SK-N-SH (cell line): ENCODE data around the gene PTK6. TPM values are rescaled to one million over a fixed set of nuclear protein-coding genes. Genes with fewer than 3 reads are reported as not detected.
A peak's percentile ranks its signal among the peaks of the same experiment; 100 is the strongest.

Experiments
- CTCF ChIA-PET: fragments of 300-600, 350-600 bp; formaldehyde crosslinking; extraction: SDS; loops from one replicate; lab custom pipeline; 2021; lab: Yijun Ruan, JAX
- POLR2A ChIA-PET: fragments of 350-600 bp; sonication (Branson Sonifier 250); formaldehyde crosslinking; extraction: SDS; loops from one replicate; lab custom pipeline; 2020; ENCODE audit warnings: antibody characterized with exemption, inconsistent platforms; lab: Yijun Ruan, JAX
- DNase-seq: peaks from one replicate; pipeline ENCODE4 v3.0.0; 2012
- H2AFZ ChIP-seq: fragments of 200-600 bp; sonication (generic); 2 replicates; pipeline ENCODE4 v1.8.1; 2016; ENCODE audit warnings: antibody characterized with exemption, mild to moderate bottlenecking, low read depth
- H3F3A ChIP-seq: fragments of 200-600 bp; sonication (generic); replicated peaks from 2 replicates; pipeline ENCODE3; 2016; ENCODE audit warnings: antibody characterized with exemption, mild to moderate bottlenecking; ENCODE audit not compliant: insufficient read depth
- H3K27ac ChIP-seq, 2 experiments: fragments of 200-500 bp in 1 of 2; fragments of 200-600 bp in 1 of 2; sonication (Bioruptor generic) in 1 of 2; sonication (generic), shearing (Covaris generic) in 1 of 2; 2 replicates each; pipeline versions ENCODE4 v1.5.1 to v1.6.1; 2014 to 2016; ENCODE audit warnings: low read depth in 2 of 2, inconsistent platforms in 1 of 2, low read length in 1 of 2, mild to moderate bottlenecking in 1 of 2, mixed read lengths in 1 of 2
- H3K27me3 ChIP-seq: fragments of 200-600 bp; sonication (generic), shearing (Covaris generic); 2 replicates; pipeline ENCODE4 v1.6.1; 2016; ENCODE audit warnings: mixed run types; ENCODE audit not compliant: insufficient read depth
- H3K36me3 ChIP-seq, 2 experiments: fragments of 200-500 bp in 1 of 2; fragments of 200-600 bp in 1 of 2; sonication (Bioruptor generic) in 1 of 2; sonication (generic) in 1 of 2; replicated peaks in 1 of 2; 2 replicates each; pipeline versions ENCODE3 to v1.5.1; 2014 to 2016; ENCODE audit warnings: low read length in 1 of 2, mild to moderate bottlenecking in 1 of 2; ENCODE audit not compliant: insufficient read depth in 2 of 2, control insufficient read depth in 1 of 2
- H3K4me1 ChIP-seq, 2 experiments: fragments of 200-500 bp in 1 of 2; fragments of 200-600 bp in 1 of 2; sonication (Bioruptor generic) in 1 of 2; sonication (generic), shearing (Covaris generic) in 1 of 2; 2 replicates each; pipeline versions ENCODE4 v1.5.1 to v1.6.1; 2014 to 2016; ENCODE audit warnings: low read depth in 1 of 2, low read length in 1 of 2, mixed run types in 1 of 2; ENCODE audit not compliant: insufficient read depth in 2 of 2, control insufficient read depth in 1 of 2
- H3K4me2 ChIP-seq: fragments of 200-600 bp; sonication (generic), shearing (Covaris generic); 2 replicates; pipeline ENCODE4 v1.6.1; 2017; ENCODE audit warnings: mixed run types
- H3K4me3 ChIP-seq, 2 experiments: fragments of 200-500 bp in 1 of 2; fragments of 200-600 bp in 1 of 2; sonication (Bioruptor generic) in 1 of 2; sonication (generic), shearing (Covaris generic) in 1 of 2; 2 replicates each; pipeline versions ENCODE4 v1.5.1 to v1.8.1; 2014 to 2016; ENCODE audit warnings: low read depth in 2 of 2, inconsistent platforms in 1 of 2, low read length in 1 of 2, mild to moderate bottlenecking in 1 of 2, mixed read lengths in 1 of 2, moderate library complexity in 1 of 2
- H3K79me2 ChIP-seq: fragments of 200-600 bp; sonication (generic); 2 replicates; pipeline ENCODE4 v1.8.1; 2017; ENCODE audit warnings: mild to moderate bottlenecking; ENCODE audit not compliant: insufficient read depth
- H3K9ac ChIP-seq: fragments of 200-600 bp; sonication (generic); 2 replicates; pipeline ENCODE4 v1.6.1; 2017; ENCODE audit warnings: mixed run types
- H3K9me2 ChIP-seq: fragments of 200-600 bp; sonication (generic); 2 replicates; pipeline ENCODE4 v1.6.1; 2017; ENCODE audit warnings: mixed run types
- H3K9me3 ChIP-seq: fragments of 200-600 bp; sonication (generic); 2 replicates; pipeline ENCODE4 v1.6.1; 2017; ENCODE audit warnings: mixed run types, mild to moderate bottlenecking, moderate library complexity
- H4K20me1 ChIP-seq: fragments of 200-600 bp; sonication (generic); 2 replicates; pipeline ENCODE4 v1.6.1; 2017; ENCODE audit warnings: mild to moderate bottlenecking, mixed run types; ENCODE audit not compliant: insufficient read depth
- CTCF ChIP-seq: fragments of 200-600 bp; sonication (generic); IDR thresholded peaks from 2 replicates; pipeline ENCODE4 v1.6.1; 2017; ENCODE audit warnings: antibody characterized with exemption, mild to moderate bottlenecking, moderate library complexity
- FOSL2 ChIP-seq: IDR thresholded peaks from 2 replicates; pipeline ENCODE4 v1.4.0; 2012; ENCODE audit warnings: low read depth, mild to moderate bottlenecking, moderate library complexity, borderline replicate concordance
- FOXM1 ChIP-seq: IDR thresholded peaks from 2 replicates; pipeline ENCODE4 v1.4.0; 2012; ENCODE audit warnings: low read depth, mild to moderate bottlenecking
- MXI1 ChIP-seq: IDR thresholded peaks from 2 replicates; pipeline ENCODE4 v1.6.1; 2012; ENCODE audit warnings: mild to moderate bottlenecking, low read depth, low read length, improper control_type of control experiment
- REST ChIP-seq: IDR thresholded peaks from 2 replicates; pipeline ENCODE4 v1.6.1; 2012; ENCODE audit warnings: mild to moderate bottlenecking, low read depth, low read length, moderate library complexity
- RXRA ChIP-seq: IDR thresholded peaks from 2 replicates; pipeline ENCODE4 v1.4.0; 2012; ENCODE audit warnings: low read depth, mild to moderate bottlenecking, borderline replicate concordance
- USF2 ChIP-seq: fragments of 150-350 bp; IDR thresholded peaks from 2 replicates; pipeline ENCODE4 v1.6.1; 2017; ENCODE audit warnings: antibody characterized with exemption, low read length, low read depth, borderline replicate concordance
- ZBTB33 ChIP-seq: IDR thresholded peaks from 2 replicates; pipeline ENCODE4 v1.4.0; 2012; ENCODE audit warnings: low read depth, borderline replicate concordance
- WGBS: methylation state at CpG from one replicate; pipeline ENCODE4 v1.1.6; 2017; ENCODE audit warnings: low lambda C conversion rate; 5-methylcytosine and 5-hydroxymethylcytosine counted together
- polyA plus RNA-seq, 3 experiments: library from polyadenylated mRNA; depleted of rRNA; stranded (reverse); fragments of >200 nt; gene quantifications; 2 replicates each; pipeline ENCODE4 v1.2.3, GENCODE V29; 2012

The PTK6 gene
- polyA plus RNA-seq, 1 of the 3 experiments (the other 2 are of a cell fraction), result 0.07 TPM

GRCh38 chr20:63529180-63529860 lies 7.9 kb downstream of the PTK6 start:
- no peak overlapping the region for H3K9ac ChIP-seq
- no peaks in the 10 kb centered on the region for H3K27me3 ChIP-seq
- peaks cover 29% of the 10 kb centered on the region for H3F3A ChIP-seq
- no peaks in the 10 kb centered on the region for H3K36me3 ChIP-seq
- H2AFZ ChIP-seq, result no peak overlapping the region
- peaks cover 14% of the 10 kb centered on the region; the same call in 1 of the 2 replicates for H4K20me1 ChIP-seq
- DNase-seq, result peak; percentile 24
- H3K27ac ChIP-seq, result no peak overlapping the region
- no peak overlapping the region for H3K4me3 ChIP-seq
- H3K9me2 ChIP-seq, result no peaks in the 10 kb centered on the region
- H3K9me3 ChIP-seq, result no peaks in the 10 kb centered on the region
- ChIA-PET POLR2A (interaction anchor here (0.5 to 1.2 kb wide), 3 partner anchors 8 to 55 kb away, joined by 3 to 4 read pairs (median 4); partner anchors contain the start of gene PPDPF), CTCF (interaction anchor here (0.8 to 5.2 kb wide), 6 partner anchors 8 to 219 kb away, joined by 3 to 25 read pairs (median 3); no protein-coding TSS in a partner anchor)
- no peaks in the 10 kb centered on the region for H3K4me1 ChIP-seq
- TF ChIP-seq RXRA, result no peak
- no peaks in the 10 kb centered on the region for H3K79me2 ChIP-seq
- WGBS, result 82% methylated on average over 12 of the region's 27 CpGs
- no peak overlapping the region for H3K4me2 ChIP-seq

- Histone ChIP-seq H3F3A (peaks cover 41% of the 10 kb centered on the region), H3K27me3 (no peaks in the 10 kb centered on the region), H3K4me1 (peaks cover 1 to 5% of the 10 kb centered on the region in 2 experiments; a peak in 3 of 4 replicates), H3K9ac (no peak overlapping the region), H3K4me3 (no peak overlapping the region), H3K9me3 (no peaks in the 10 kb centered on the region), H2AFZ (no peak overlapping the region), H3K4me2 (no peak overlapping the region), H3K79me2 (peaks cover 11% of the 10 kb centered on the region), H4K20me1 (peaks cover 32% of the 10 kb centered on the region), H3K9me2 (no peaks in the 10 kb centered on the region), H3K36me3 (peaks cover 10 to 17% of the 10 kb centered on the region in 2 experiments), H3K27ac (no peak overlapping the region)
- TF ChIP-seq CTCF, result no peak
- no peak for TF ChIP-seq USF2
- TF ChIP-seq ZBTB33, result no peak
- TF ChIP-seq FOSL2, result no peak
- TF ChIP-seq REST, result no peak
- no peak for TF ChIP-seq MXI1
- TF ChIP-seq FOXM1, result no peak
- WGBS, result 90% methylated on average over 9 of the region's 9 CpGs
- POLR2A ChIA-PET, result interaction anchor here (0.6 to 0.9 kb wide), 3 partner anchors 25 to 215 kb away, joined by 3 to 6 read pairs (median 3); no protein-coding TSS in a partner anchor
- DNase-seq, result no peak
- CTCF ChIA-PET, result interaction anchor here (0.9 to 5.2 kb wide), 5 partner anchors 12 to 453 kb away, joined by 3 to 25 read pairs (median 3); no protein-coding TSS in a partner anchor
These were observed 10.0 kb downstream of the PTK6 start for GRCh38 chr20:63527184-63527583.
